ENCODE results near the gene ST8SIA6.
"Not testable (repeated sequence)": the region's sequence is repeated elsewhere in the genome, so short reads cannot be mapped to it uniquely, and the experiment has no call there.

The ST8SIA6 gene

GRCh38 chr10:17454161-17455014 lies at the start of gene ST8SIA6:
TSS of gene ST8SIA6 (minus strand) at chr10:17454595. CDS start at chr10:17454255, 340 bp downstream.
- Histone ChIP-seq H3K9me3 (ENCODE audit: control insufficient read depth, low read length) (peaks cover 7% of the 10 kb centered on the region), H3K4me3 (ENCODE audit: low read length) (no peak within 1 kb of the TSS), H3K27me3 (ENCODE audit: control insufficient read depth, insufficient read depth, low read length) (peaks cover 40% of the 10 kb centered on the region), H3K4me1 (ENCODE audit: control insufficient read depth, insufficient read depth, low read length) (no peaks in the 10 kb centered on the region), H3K9ac (ENCODE audit: low read length) (no peak within 1 kb of the TSS), H3K36me3 (ENCODE audit: control insufficient read depth, insufficient read depth, low read length) (no peaks in the 10 kb centered on the region)

GRCh38 chr10:17503795-17504194 lies 49.4 kb upstream of the ST8SIA6 start:
- Histone ChIP-seq H3K9me3 (ENCODE audit: control insufficient read depth, low read length) (no peaks in the 10 kb centered on the region), H3K36me3 (ENCODE audit: control insufficient read depth, insufficient read depth, low read length) (no peaks in the 10 kb centered on the region), H3K27me3 (ENCODE audit: control insufficient read depth, insufficient read depth, low read length) (no peaks in the 10 kb centered on the region), H3K9ac (ENCODE audit: low read length) (no peak overlapping the region), H3K4me3 (ENCODE audit: low read length) (no peak overlapping the region), H3K4me1 (ENCODE audit: control insufficient read depth, insufficient read depth, low read length) (no peaks in the 10 kb centered on the region)

- no peaks in the 10 kb centered on the region for H3K9me3 ChIP-seq (ENCODE audit: control insufficient read depth, low read length)
- H3K4me1 ChIP-seq (ENCODE audit: control insufficient read depth, insufficient read depth, low read length), result no peaks in the 10 kb centered on the region
- no peaks in the 10 kb centered on the region for H3K36me3 ChIP-seq (ENCODE audit: control insufficient read depth, insufficient read depth, low read length)
- H3K4me3 ChIP-seq (ENCODE audit: low read length), result no peak overlapping the region
- H3K9ac ChIP-seq (ENCODE audit: low read length), result no peak overlapping the region
- no peaks in the 10 kb centered on the region for H3K27me3 ChIP-seq (ENCODE audit: control insufficient read depth, insufficient read depth, low read length)
Observed at GRCh38 chr10:17502814-17503213, 48.4 kb upstream of the ST8SIA6 start.

- H3K27me3 ChIP-seq (ENCODE audit: control insufficient read depth, insufficient read depth, low read length); H3K9me3 ChIP-seq (ENCODE audit: control insufficient read depth, low read length); H3K4me1 ChIP-seq (ENCODE audit: control insufficient read depth, insufficient read depth, low read length); H3K4me3 ChIP-seq (ENCODE audit: low read length); H3K36me3 ChIP-seq (ENCODE audit: control insufficient read depth, insufficient read depth, low read length); H3K9ac ChIP-seq (ENCODE audit: low read length): not testable (repeated sequence)
Observed at GRCh38 chr10:17499014-17499413, 44.6 kb upstream of the ST8SIA6 start.

- H3K4me3 ChIP-seq (ENCODE audit: low read length), result no peak overlapping the region
- no peak overlapping the region for H3K9ac ChIP-seq (ENCODE audit: low read length)
- H3K9me3 ChIP-seq (ENCODE audit: control insufficient read depth, low read length), result no peaks in the 10 kb centered on the region
- no peaks in the 10 kb centered on the region for H3K27me3 ChIP-seq (ENCODE audit: control insufficient read depth, insufficient read depth, low read length)
- no peaks in the 10 kb centered on the region for H3K4me1 ChIP-seq (ENCODE audit: control insufficient read depth, insufficient read depth, low read length)
- no peaks in the 10 kb centered on the region for H3K36me3 ChIP-seq (ENCODE audit: control insufficient read depth, insufficient read depth, low read length)
Observed at GRCh38 chr10:17497446-17498030, 43.1 kb upstream of the ST8SIA6 start.

GRCh38 chr10:17494626-17495260 lies 40.3 kb upstream of the ST8SIA6 start:
- H3K4me1 ChIP-seq (ENCODE audit: control insufficient read depth, insufficient read depth, low read length), result no peaks in the 10 kb centered on the region
- H3K9ac ChIP-seq (ENCODE audit: low read length), result no peak overlapping the region
- no peak overlapping the region for H3K4me3 ChIP-seq (ENCODE audit: low read length)
- no peaks in the 10 kb centered on the region for H3K36me3 ChIP-seq (ENCODE audit: control insufficient read depth, insufficient read depth, low read length)
- H3K9me3 ChIP-seq (ENCODE audit: control insufficient read depth, low read length), result no peaks in the 10 kb centered on the region
- H3K27me3 ChIP-seq (ENCODE audit: control insufficient read depth, insufficient read depth, low read length), result no peaks in the 10 kb centered on the region

- H3K4me3 ChIP-seq (ENCODE audit: low read length), result no peak overlapping the region
- no peaks in the 10 kb centered on the region for H3K9me3 ChIP-seq (ENCODE audit: control insufficient read depth, low read length)
- H3K9ac ChIP-seq (ENCODE audit: low read length), result no peak overlapping the region
- no peaks in the 10 kb centered on the region for H3K27me3 ChIP-seq (ENCODE audit: control insufficient read depth, insufficient read depth, low read length)
- no peaks in the 10 kb centered on the region for H3K36me3 ChIP-seq (ENCODE audit: control insufficient read depth, insufficient read depth, low read length)
- no peaks in the 10 kb centered on the region for H3K4me1 ChIP-seq (ENCODE audit: control insufficient read depth, insufficient read depth, low read length)
Observed at GRCh38 chr10:17488848-17489247, 34.5 kb upstream of the ST8SIA6 start.

- H3K9me3 ChIP-seq (ENCODE audit: control insufficient read depth, low read length), result no peaks in the 10 kb centered on the region
- H3K27me3 ChIP-seq (ENCODE audit: control insufficient read depth, insufficient read depth, low read length), result no peaks in the 10 kb centered on the region
- no peak overlapping the region for H3K4me3 ChIP-seq (ENCODE audit: low read length)
- no peaks in the 10 kb centered on the region for H3K36me3 ChIP-seq (ENCODE audit: control insufficient read depth, insufficient read depth, low read length)
- H3K4me1 ChIP-seq (ENCODE audit: control insufficient read depth, insufficient read depth, low read length), result no peaks in the 10 kb centered on the region
- H3K9ac ChIP-seq (ENCODE audit: low read length), result no peak overlapping the region
Observed at GRCh38 chr10:17483079-17483478, 28.7 kb upstream of the ST8SIA6 start.

- Histone ChIP-seq H3K9me3 (ENCODE audit: control insufficient read depth, low read length) (no peaks in the 10 kb centered on the region), H3K4me1 (ENCODE audit: control insufficient read depth, insufficient read depth, low read length) (no peaks in the 10 kb centered on the region), H3K27me3 (ENCODE audit: control insufficient read depth, insufficient read depth, low read length) (no peaks in the 10 kb centered on the region), H3K4me3 (ENCODE audit: low read length) (no peak overlapping the region), H3K9ac (ENCODE audit: low read length) (no peak overlapping the region), H3K36me3 (ENCODE audit: control insufficient read depth, insufficient read depth, low read length) (no peaks in the 10 kb centered on the region)
Observed at GRCh38 chr10:17479822-17480221, 25.4 kb upstream of the ST8SIA6 start.

GRCh38 chr10:17479015-17479615 lies 24.7 kb upstream of the ST8SIA6 start:
- no peak overlapping the region for H3K9ac ChIP-seq (ENCODE audit: low read length)
- H3K4me3 ChIP-seq (ENCODE audit: low read length), result no peak overlapping the region
- H3K9me3 ChIP-seq (ENCODE audit: control insufficient read depth, low read length), result no peaks in the 10 kb centered on the region
- H3K4me1 ChIP-seq (ENCODE audit: control insufficient read depth, insufficient read depth, low read length), result no peaks in the 10 kb centered on the region
- no peaks in the 10 kb centered on the region for H3K36me3 ChIP-seq (ENCODE audit: control insufficient read depth, insufficient read depth, low read length)
- H3K27me3 ChIP-seq (ENCODE audit: control insufficient read depth, insufficient read depth, low read length), result no peaks in the 10 kb centered on the region

GRCh38 chr10:17476073-17476472 lies 21.7 kb upstream of the ST8SIA6 start:
- no peak overlapping the region for H3K9ac ChIP-seq (ENCODE audit: low read length)
- no peaks in the 10 kb centered on the region for H3K36me3 ChIP-seq (ENCODE audit: control insufficient read depth, insufficient read depth, low read length)
- no peaks in the 10 kb centered on the region for H3K9me3 ChIP-seq (ENCODE audit: control insufficient read depth, low read length)

GRCh38 chr10:17475661-17476060 lies 21.3 kb upstream of the ST8SIA6 start:
- H3K4me1 ChIP-seq (ENCODE audit: control insufficient read depth, insufficient read depth, low read length), result no peaks in the 10 kb centered on the region
- H3K4me3 ChIP-seq (ENCODE audit: low read length), result no peak overlapping the region
- H3K27me3 ChIP-seq (ENCODE audit: control insufficient read depth, insufficient read depth, low read length), result no peaks in the 10 kb centered on the region
- H3K9ac ChIP-seq (ENCODE audit: low read length), result no peak overlapping the region
- no peaks in the 10 kb centered on the region for H3K36me3 ChIP-seq (ENCODE audit: control insufficient read depth, insufficient read depth, low read length)
- H3K9me3 ChIP-seq (ENCODE audit: control insufficient read depth, low read length), result no peaks in the 10 kb centered on the region

More at GRCh38 chr10:17476073-17476472, 21.7 kb upstream of the ST8SIA6 start:
- no peaks in the 10 kb centered on the region for H3K27me3 ChIP-seq (ENCODE audit: control insufficient read depth, insufficient read depth, low read length)
- H3K4me1 ChIP-seq (ENCODE audit: control insufficient read depth, insufficient read depth, low read length), result no peaks in the 10 kb centered on the region
- no peak overlapping the region for H3K4me3 ChIP-seq (ENCODE audit: low read length)

All from mucosa of stomach (tissue), 1 donor.